ENCODE measurements around the gene NEDD4L.

GRCh38 chr18:58299936-58300335 is 255.9 kb downstream of the NEDD4L start:
- TF ChIP-seq CTCF (IDR thresholded peaks at IDR 0.05) = no peak
- TF ChIP-seq POLR2A (IDR thresholded peaks at IDR 0.05) = no peak
- TF ChIP-seq POLR2AphosphoS5 (IDR thresholded peaks at IDR 0.05) = no peak
